ENCODE results near the gene LMAN1L. TPM values are rescaled to one million over a fixed set of nuclear protein-coding genes. Genes with fewer than 3 reads are reported as not detected.

The LMAN1L gene
- polyA plus RNA-seq, 1 donor: not detected

DNA sequence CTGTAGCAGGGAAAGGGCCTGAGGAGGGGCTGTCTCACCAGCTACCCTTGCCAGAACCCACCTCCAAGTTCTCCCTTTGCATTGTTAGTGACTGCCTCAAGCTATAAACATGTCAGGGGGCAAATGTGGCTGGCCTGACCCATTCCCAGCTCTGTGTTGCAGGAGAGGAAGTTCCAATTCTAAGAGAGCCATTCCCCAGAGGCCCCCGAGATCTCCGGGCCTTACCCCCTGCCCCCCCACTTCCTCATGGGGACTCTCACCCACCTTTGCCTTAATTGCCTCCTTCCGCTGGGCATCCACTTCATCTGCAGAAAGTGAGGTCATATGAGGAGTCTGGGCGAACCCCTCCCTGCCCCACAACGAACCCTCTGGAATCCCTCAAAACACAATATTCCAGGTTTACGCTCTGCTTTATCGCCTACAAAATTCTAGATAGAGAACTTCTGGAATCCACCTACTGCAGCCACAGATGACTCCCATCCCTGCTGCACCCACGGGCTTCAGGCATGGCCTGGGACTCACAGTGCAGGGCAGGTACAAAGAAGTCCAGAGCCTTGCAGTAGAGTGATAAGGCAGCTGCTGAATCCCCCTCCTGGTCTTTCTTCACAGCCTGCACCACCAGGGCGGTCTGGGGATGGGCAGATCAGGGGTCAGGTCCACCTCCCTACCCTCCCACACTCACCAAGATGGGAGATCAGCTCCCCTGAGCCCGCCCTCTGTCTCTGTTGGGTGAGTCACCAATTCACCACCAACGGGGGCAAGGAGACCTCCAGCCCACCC is 26.3 kb downstream of the LMAN1L start:
- no peaks in the 10 kb centered on the region for H3K27me3 ChIP-seq (ENCODE audit: control insufficient read depth, insufficient read depth, low read length)
- peaks cover 31% of the 10 kb centered on the region for H3K4me1 ChIP-seq (ENCODE audit: control insufficient read depth, insufficient read depth, low read length)
- no peak overlapping the region for H3K4me3 ChIP-seq (ENCODE audit: low read length)
- WGBS (ENCODE audit: insufficient coverage, low lambda C conversion rate): no CpG with 5 or more reads among the region's 11 CpGs
- no peaks in the 10 kb centered on the region for H3K9me3 ChIP-seq (ENCODE audit: control insufficient read depth, low read depth, low read length)
- H3K27ac ChIP-seq (ENCODE audit: low read length): no peak overlapping the region
- DNase-seq: no peak
- H3K36me3 ChIP-seq (ENCODE audit: control insufficient read depth, insufficient read depth, low read length): peaks cover 52% of the 10 kb centered on the region

DNA sequence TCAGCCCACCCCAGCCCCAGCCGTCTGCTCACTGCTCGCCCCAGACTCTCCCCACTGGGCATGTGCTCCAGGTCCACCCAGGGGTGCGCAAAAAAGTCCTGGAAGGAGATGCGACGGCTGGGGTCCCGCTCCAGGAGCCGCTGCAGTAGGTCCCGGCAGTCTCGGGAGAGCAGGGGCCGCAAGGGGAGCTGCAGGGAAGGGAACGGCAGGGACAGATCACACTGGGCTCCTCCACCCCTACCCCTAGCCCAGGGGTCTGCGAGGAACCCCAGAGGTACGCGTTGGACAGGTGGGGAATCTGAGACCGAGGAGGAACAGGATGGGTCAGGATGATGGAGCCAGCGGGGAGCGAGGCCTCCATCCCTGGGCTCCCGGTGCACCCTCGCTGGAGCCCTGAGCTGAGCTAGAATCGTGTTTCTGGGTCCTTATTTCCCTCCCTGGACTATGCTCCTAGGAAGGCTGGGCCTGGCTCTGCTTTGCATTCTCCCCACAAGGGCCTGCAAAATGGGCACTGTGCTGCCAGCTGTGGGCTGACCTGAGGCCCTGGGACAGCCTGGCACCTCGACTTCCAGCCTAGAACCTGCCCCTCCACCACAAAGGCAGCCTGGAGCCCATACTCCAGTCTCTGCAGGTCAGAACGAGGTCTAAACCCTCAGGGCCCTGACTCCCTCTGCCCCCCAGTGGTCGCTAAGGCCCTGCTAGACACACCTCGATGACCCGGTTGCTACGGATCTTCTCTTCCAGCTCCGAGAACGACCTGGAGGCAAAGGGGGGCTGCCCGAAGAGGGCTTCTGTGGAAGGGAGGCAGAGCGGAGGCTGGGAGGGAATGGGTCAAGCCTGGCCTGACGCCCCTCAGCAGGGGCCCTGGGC is 27.1 kb downstream of the LMAN1L start:
- WGBS (ENCODE audit: insufficient coverage, low lambda C conversion rate): no CpG with 5 or more reads among the region's 31 CpGs
- Histone ChIP-seq H3K9me3 (ENCODE audit: control insufficient read depth, low read depth, low read length) (no peaks in the 10 kb centered on the region), H3K36me3 (ENCODE audit: control insufficient read depth, insufficient read depth, low read length) (peaks cover 56% of the 10 kb centered on the region), H3K27me3 (ENCODE audit: control insufficient read depth, insufficient read depth, low read length) (no peaks in the 10 kb centered on the region), H3K4me3 (ENCODE audit: low read length) (no peak overlapping the region), H3K4me1 (ENCODE audit: control insufficient read depth, insufficient read depth, low read length) (peaks cover 32% of the 10 kb centered on the region), H3K27ac (ENCODE audit: low read length) (no peak overlapping the region)
- no peak for DNase-seq

DNA sequence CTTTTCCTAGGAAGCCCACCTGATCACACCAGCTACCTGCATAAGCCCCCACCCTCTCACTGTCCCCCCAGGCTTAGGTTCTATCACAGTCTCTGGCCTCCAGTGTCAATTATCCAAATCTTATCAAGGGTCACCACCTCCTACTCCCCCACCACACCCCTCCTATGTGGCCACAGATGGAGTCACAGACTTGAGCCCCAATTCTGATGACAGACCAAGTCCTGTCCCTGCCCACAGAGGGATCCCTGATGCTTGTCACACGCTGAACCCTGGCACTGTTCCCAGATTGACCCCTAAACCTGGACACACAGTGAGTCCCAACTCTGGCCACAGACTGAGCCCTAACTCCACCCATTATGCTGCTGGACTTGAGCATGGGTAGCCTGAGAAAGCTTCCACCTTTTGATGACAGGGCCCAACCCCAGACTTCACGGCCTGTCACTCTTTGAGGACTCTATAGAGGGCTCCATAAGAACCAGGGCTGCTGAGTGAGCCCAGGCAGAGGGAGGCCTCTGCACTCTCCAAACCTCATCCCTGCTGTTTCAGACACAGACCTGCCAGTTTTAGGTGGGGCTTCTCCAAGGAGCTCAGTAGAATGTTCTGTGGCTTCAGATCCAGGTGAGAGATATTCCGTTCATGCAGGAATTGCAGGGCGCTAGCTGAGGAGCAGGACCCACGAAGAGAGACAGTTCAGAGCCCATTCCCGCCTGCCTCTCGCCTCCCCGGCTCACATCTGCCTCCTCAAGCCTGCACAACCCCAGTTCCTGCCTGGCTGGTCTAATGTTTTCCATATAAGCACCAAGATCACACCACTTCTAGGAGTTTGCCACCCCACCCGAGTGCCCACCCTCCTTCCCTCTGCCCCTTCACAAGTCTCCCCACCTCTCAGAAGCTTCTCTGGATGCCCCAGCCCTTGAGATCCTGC is 28.5 kb downstream of the LMAN1L start:
- Histone ChIP-seq H3K4me1 (ENCODE audit: control insufficient read depth, insufficient read depth, low read length) (peaks cover 32% of the 10 kb centered on the region), H3K36me3 (ENCODE audit: control insufficient read depth, insufficient read depth, low read length) (peaks cover 61% of the 10 kb centered on the region), H3K27me3 (ENCODE audit: control insufficient read depth, insufficient read depth, low read length) (no peaks in the 10 kb centered on the region), H3K4me3 (ENCODE audit: low read length) (peak overlapping the region; percentile 17), H3K27ac (ENCODE audit: low read length) (peak overlapping the region; percentile 28), H3K9me3 (ENCODE audit: control insufficient read depth, low read depth, low read length) (no peaks in the 10 kb centered on the region)
- WGBS (ENCODE audit: insufficient coverage, low lambda C conversion rate): 40% methylated on average over 1 of the region's 9 CpGs
- no peak for DNase-seq

DNA sequence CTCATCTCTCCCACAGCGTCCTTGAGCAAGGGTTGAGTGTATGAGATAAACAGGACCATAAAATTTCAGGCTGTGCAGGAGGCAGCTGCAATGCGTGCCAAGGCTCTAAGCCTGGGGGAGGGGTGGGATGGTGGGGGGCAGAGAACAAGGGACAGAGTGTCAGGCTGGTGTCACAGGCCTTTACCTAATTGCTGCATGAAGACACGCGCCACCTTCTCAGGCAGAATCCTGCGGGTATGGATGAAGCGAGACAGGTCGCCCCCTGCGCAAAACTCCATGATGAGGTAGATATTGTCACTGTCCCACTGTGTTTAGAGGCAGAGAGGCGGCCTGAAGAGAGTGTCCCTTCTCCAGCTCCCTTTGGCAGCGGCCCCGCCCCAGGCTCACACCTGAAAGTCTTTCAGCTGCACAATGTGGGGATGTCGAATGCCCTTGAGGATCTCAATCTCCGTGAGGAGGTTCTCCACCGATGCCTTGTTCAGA is 29.3 kb downstream of the LMAN1L start:
- no CpG with 5 or more reads among the region's 14 CpGs for WGBS (ENCODE audit: insufficient coverage, low lambda C conversion rate)
- peaks cover 32% of the 10 kb centered on the region for H3K4me1 ChIP-seq (ENCODE audit: control insufficient read depth, insufficient read depth, low read length)
- H3K36me3 ChIP-seq (ENCODE audit: control insufficient read depth, insufficient read depth, low read length): peaks cover 57% of the 10 kb centered on the region
- peak overlapping the region; percentile 82 for H3K4me3 ChIP-seq (ENCODE audit: low read length)
- no peaks in the 10 kb centered on the region for H3K9me3 ChIP-seq (ENCODE audit: control insufficient read depth, low read depth, low read length)
- peak; percentile 37 to 82 for DNase-seq
- H3K27me3 ChIP-seq (ENCODE audit: control insufficient read depth, insufficient read depth, low read length): no peaks in the 10 kb centered on the region
- peak overlapping the region; percentile 84 for H3K27ac ChIP-seq (ENCODE audit: low read length)

DNA sequence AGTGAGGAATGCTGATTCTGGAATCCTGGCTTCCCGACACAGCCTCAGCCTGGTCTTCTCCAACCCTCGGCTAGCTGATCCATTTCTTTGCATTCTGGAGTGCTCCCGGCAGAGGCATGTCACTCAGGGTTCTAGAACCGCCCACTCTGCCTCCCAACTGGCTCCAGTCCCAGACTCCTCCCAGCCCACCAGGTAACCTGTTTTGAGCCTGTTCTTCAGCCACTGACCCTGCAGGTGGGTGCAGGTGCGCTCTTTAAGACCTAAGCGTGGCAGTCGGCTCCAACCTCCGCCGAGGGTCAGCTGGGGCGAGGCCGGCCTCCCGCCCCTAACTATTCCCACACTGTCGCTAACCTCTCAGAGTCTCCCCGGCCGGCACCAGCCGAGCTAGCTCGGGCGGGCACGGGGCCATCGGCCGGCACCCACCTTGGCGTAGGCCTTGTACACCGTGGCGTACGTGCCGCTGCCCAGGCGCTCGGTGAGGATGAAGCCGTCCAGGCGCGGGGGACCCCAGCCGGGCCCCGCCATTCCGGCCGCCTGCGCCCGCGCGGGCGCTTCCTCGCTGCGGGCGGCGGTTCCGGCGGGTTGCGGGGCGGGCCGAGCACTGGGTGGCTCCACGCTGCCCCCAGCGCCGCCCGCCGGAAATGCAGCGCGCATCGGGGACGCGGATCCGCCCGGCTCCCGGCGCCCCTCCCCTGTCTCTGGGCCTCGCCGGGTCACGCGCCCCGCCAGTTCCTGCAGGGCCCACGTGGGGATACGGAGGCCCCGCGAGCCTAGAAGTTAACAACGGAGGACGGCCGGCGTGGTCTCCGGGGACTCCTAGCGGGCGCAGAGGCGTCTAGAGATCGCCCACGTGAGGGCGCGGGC is 30.2 kb downstream of the LMAN1L start, which contains the start of gene ULK3:
Gene ULK3 (minus strand): TSS at position 576 of the 864 bp plus-strand sequence. CDS start 51 bp downstream, at position 525.
- Histone ChIP-seq H3K36me3 (ENCODE audit: control insufficient read depth, insufficient read depth, low read length) (peaks cover 57% of the 10 kb centered on the region), H3K4me3 (ENCODE audit: low read length) (peak within 1 kb of the TSS; percentile 82), H3K4me1 (ENCODE audit: control insufficient read depth, insufficient read depth, low read length) (peaks cover 32% of the 10 kb centered on the region), H3K9me3 (ENCODE audit: control insufficient read depth, low read depth, low read length) (no peaks in the 10 kb centered on the region), H3K27ac (ENCODE audit: low read length) (peak within 1 kb of the TSS; percentile 89), H3K27me3 (ENCODE audit: control insufficient read depth, insufficient read depth, low read length) (no peaks in the 10 kb centered on the region)
- WGBS (ENCODE audit: insufficient coverage, low lambda C conversion rate): no CpG with 5 or more reads among the region's 84 CpGs
- DNase-seq: peak; percentile 89 to 95

DNA sequence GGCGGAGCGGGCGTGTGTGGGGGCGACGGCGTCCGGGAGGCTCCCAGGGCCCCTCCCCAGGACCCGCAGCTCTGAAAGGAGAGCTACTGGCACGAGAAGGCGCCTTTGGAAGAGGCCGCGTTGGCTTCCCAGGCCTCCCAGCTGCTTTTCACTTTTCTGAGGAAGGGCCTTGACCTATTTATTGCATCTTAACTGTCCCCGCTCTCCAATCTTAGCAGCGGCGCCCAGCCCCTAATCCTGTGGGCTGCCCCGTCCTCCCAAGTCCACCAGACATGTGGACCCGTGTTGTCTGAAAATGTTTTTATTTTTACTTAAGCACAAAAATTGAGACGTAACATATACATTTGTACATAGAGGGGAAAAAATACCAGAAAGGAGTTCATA is 30.8 kb downstream of the LMAN1L start:
- no peak for DNase-seq
- H3K27me3 ChIP-seq (ENCODE audit: control insufficient read depth, insufficient read depth, low read length): no peaks in the 10 kb centered on the region
- 20% methylated on average over 3 of the region's 18 CpGs for WGBS (ENCODE audit: insufficient coverage, low lambda C conversion rate)
- H3K36me3 ChIP-seq (ENCODE audit: control insufficient read depth, insufficient read depth, low read length): peaks cover 57% of the 10 kb centered on the region
- H3K4me1 ChIP-seq (ENCODE audit: control insufficient read depth, insufficient read depth, low read length): peaks cover 32% of the 10 kb centered on the region
- peak overlapping the region; percentile 89 for H3K27ac ChIP-seq (ENCODE audit: low read length)
- H3K4me3 ChIP-seq (ENCODE audit: low read length): peak overlapping the region; percentile 41
- H3K9me3 ChIP-seq (ENCODE audit: control insufficient read depth, low read depth, low read length): no peaks in the 10 kb centered on the region

DNA sequence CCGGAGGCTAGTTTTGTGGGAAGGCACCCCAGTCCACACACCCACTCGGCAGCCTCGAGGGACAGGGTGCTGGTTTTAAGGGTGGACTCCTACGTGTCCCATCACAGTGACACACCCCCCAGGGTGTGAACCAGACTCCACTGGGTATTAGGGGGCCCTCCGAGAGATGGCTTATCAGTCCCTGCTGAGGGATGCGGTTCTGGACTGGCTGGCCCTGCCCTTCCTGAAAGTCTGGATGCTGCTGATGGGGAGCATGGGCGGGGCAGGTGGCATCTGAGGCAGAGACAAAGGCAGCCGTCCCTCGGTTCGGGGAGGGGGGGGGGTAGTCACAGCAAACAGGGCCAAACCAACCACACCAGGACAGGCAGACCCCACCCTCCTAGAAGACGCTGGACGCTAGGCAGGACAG is 31.3 kb downstream of the LMAN1L start:
- H3K27ac ChIP-seq (ENCODE audit: low read length): peak overlapping the region; percentile 89
- WGBS (ENCODE audit: insufficient coverage, low lambda C conversion rate): no CpG with 5 or more reads among the region's 12 CpGs
- H3K27me3 ChIP-seq (ENCODE audit: control insufficient read depth, insufficient read depth, low read length): no peaks in the 10 kb centered on the region
- DNase-seq: no peak
- H3K4me1 ChIP-seq (ENCODE audit: control insufficient read depth, insufficient read depth, low read length): peaks cover 32% of the 10 kb centered on the region
- peak overlapping the region; percentile 41 for H3K4me3 ChIP-seq (ENCODE audit: low read length)
- peaks cover 57% of the 10 kb centered on the region for H3K36me3 ChIP-seq (ENCODE audit: control insufficient read depth, insufficient read depth, low read length)
- H3K9me3 ChIP-seq (ENCODE audit: control insufficient read depth, low read depth, low read length): no peaks in the 10 kb centered on the region

DNA sequence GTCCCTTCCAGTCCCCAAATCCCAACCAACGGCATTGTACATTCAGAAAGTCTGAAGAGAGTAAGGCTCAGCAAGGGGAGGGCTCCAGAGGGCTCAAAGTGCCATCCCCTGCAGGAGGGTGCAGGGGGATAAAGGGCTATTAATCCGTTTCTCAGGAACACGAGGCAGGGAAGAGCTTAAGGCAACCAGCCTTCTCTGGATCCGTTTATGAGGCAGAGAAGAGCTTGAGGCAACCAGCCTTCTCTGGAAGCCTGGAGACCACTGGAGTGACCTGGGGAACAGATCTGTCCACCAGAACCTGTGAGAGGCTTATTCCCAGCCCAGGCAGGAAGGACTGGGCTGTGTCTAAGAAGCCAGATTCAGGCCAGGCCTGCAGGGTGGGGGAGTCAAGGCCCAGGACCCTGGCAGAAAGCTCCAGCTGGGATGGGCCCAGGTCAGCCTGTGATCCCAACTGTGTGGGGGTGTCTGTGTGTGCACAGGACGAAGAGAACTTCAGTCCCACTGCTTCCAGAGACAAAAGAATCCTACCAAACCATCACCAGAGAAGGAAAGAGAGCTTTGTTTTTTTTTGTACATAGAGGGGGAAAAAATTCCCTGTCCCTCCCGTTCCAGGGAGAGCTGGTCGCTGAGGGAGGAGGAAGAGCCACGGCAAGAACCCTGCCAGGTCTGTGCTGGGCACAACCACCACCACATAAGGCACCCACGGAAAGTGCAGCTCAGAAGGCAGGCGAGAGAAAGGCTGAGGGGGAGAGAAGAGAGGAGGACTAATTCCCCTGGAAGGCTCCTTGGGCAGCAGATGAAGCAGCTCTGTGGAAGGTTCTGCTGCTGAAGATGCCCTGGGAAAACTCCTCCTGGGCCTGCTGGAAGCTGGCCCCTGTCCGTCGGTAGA is 31.9 kb downstream of the LMAN1L start:
- WGBS (ENCODE audit: insufficient coverage, low lambda C conversion rate): no CpG with 5 or more reads among the region's 12 CpGs
- Histone ChIP-seq H3K4me1 (ENCODE audit: control insufficient read depth, insufficient read depth, low read length) (peaks cover 32% of the 10 kb centered on the region), H3K36me3 (ENCODE audit: control insufficient read depth, insufficient read depth, low read length) (peaks cover 53% of the 10 kb centered on the region)

More for the DNA sequence above, 31.9 kb downstream of the LMAN1L start:
- DNase-seq: no peak
- no peaks in the 10 kb centered on the region for H3K27me3 ChIP-seq (ENCODE audit: control insufficient read depth, insufficient read depth, low read length)
- H3K4me3 ChIP-seq (ENCODE audit: low read length): no peak overlapping the region
- H3K27ac ChIP-seq (ENCODE audit: low read length): no peak overlapping the region
- no peaks in the 10 kb centered on the region for H3K9me3 ChIP-seq (ENCODE audit: control insufficient read depth, low read depth, low read length)

All from large intestine (tissue), 3 donors.